Colon (tissue), 2 donors: Measurements from ENCODE around the gene C1orf159.

ENCODE experiments used
- FAIRE-seq: peaks from 2 replicates; lab custom pipeline; 2012; peaks lifted over from hg19 to GRCh38; lab: Jason Lieb, UNC
- donor health status: control.
- donor health status: control.

The C1orf159 gene

DNA sequence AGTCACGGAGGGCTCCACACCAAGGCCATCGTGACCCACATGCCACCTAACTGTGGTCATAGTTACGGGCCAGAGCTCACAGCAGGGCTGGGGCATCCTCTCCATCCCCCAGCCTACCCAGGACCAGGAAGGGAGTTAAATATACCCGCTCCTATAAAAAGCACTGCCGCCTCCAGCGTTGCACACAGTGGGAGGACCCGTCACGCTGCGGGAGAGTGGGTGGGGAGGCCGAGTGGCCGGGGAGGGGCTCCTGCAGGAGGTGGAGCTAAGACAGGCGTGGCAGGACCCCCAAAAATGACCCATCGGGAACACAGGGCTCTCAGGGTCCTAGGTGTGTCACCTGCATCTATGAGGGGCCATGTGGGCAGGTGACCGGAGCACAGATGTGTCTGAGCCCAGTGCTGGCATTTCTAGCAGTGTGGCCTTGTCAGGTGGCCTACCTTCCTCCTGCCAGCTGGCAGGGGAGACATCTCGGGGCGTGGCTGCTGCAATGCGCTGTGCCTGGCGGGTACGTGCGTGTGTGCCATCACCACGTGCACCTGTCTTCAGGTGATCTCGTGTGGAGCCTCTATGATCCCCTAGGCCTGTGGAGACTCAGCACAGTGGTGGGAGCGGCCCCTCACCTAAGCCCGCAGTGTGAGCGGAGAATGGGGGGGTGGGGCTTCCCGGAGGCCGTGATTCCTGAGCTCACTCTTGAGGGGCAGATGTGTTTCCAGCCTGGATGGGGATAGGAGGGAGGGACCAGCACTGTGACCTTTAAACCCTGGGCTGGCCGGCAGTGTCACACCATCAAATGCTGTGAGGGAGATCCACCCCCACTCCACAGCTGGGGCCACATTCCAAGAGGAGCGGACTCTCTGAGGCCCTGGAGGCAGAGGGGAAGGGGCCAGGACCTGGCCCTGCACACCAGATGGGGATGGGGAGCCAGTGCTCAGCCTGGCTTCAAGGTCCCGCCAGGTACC lies 78.2 kb downstream of the C1orf159 start:
- FAIRE-seq: no peak

DNA sequence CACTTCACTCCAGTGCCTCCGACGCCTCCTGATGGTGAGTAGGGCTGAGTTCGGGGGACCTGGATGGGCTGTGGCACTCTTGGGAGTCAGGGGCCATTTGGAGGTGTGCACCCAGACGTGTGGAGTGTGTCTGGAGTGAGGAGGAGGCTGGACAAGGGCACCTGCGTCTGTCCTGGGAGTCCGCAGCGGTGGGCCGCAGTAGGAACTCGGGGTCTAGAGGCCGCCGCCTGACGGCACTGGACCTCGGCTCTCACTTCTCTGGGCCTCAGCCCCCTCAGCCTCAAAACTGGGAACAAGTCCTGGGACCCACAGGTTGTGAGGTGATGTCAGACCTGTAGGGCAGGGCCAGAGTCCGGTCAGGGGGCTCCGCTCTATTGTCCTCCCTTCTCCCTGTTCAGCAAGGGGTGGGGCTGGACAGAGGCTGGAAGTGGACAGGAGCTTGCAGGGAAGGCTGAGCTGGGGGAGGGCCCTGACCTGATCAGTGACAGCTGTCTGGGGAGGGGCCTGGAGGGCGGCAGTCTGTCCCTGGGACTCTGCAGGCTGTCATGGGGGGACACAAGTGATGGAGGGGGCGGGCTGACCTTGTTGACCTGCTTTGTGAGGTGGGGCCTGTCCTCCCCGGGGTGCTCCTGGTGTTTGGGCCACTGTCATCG lies 80.5 kb downstream of the C1orf159 start:
- FAIRE-seq: no peak

GRCh38 chr1:1034439-1034781 lies 81.5 kb downstream of the C1orf159 start:
- no peak for FAIRE-seq

DNA sequence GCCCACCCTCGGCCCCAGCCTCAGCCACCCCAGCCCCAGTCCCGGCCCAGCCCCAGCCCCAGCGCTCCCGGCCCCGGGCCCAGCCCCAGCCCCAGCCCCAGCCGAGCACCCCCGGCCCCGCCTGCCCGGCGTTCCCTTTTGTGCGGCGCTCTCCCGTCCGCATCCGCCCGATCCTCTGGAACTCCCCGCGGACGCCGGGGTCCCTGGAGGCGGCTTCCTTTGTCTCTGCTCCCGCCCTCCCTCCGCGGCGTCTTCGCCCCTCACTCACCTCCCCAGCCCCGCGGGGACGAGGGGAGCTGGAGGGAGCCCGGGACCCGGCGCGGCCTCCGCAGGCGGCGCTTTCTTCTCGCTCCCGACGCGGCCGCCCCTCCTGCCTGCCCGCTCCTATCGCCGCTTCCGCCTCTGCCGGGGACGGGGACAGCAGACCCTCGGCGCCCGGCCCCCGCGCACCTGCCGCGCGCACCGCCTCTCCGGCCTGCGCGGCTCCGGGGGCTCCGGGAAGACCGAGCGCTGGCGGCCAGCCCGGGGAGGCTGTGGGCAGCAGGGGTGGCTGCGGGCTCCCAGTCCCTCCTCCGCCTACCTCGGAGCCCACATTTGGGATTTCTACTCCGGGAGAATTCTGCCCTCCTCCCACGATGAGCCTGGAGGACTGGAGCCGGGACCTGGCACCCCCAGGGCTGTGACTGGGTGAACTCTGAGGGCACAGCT lies 82.0 kb downstream of the C1orf159 start:
- no peak for FAIRE-seq

DNA sequence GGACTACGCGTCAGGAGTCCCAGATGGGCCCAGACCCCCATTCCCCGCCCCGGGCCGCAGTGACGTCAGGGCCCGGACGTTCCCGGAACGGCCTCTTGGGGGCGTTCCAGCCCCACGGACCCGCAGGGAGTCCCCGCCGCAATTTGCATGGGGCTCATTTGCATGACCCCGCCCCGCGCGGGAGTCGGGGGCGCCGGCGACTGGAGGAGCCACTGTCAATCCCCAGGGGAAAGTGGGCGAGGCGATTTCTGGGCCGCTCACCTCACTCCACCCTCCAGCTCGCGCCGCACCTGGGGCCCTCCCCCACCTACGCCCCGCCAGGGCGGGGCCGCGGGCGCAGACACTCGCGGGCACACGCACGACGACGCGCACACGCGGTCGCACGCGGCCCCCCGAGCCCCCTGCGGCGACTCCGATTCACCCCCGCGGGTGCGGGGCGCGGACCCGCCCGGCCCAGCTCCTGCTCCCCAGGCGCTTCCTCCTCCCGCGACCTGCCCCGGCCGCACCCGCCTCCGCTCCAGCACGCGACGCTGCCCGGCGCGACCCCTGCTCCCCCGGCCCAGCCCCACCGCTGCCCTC lies 82.8 kb downstream of the C1orf159 start:
- FAIRE-seq: no peak

DNA sequence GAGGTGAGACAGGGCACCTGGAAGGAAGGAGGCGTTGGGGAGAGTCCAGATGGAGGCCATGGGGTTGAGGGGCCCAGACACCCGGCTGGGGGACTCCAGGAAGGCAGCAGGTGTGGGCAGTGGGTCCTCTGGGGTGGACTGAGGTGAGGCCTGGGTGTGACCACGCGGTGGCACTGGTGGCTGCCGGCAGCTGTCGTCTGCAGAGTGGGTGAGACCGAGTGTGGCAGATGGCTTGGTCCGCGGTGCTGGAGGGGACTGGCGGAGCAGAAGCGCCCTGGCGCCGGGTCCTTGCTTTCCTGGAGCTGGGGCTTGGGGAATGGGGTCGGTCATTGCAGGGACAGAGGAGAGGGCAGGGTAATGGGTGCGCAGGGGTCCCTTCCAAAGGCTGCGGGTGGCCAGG lies 83.5 kb downstream of the C1orf159 start:
- FAIRE-seq: no peak
